Left hindlimb (tissue), 1 donor: ENCODE data around the gene TAAR6.
"Not testable (repeated sequence)": the region's sequence is repeated elsewhere in the genome, so short reads cannot be mapped to it uniquely, and the experiment has no call there.

Source experiments
- DNase-seq: peaks from one replicate; pipeline ENCODE4 v3.0.0-alpha.2; 2018

The TAAR6 gene

GRCh38 chr6:132570221-132570777, at the start of gene TAAR6:
TAAR6 (plus strand) TSS chr6:132570322; CDS start chr6:132570322, 0 bp downstream.
- no peak for DNase-seq

- no peak for DNase-seq
Measured at GRCh38 chr6:132520953-132521352, 49.2 kb upstream of the TAAR6 start.

- no peak for DNase-seq
Measured at GRCh38 chr6:132524646-132525045, 45.5 kb upstream of the TAAR6 start.

- no peak for DNase-seq
Measured at GRCh38 chr6:132525866-132526265, 44.3 kb upstream of the TAAR6 start.

GRCh38 chr6:132526461-132526860, 43.7 kb upstream of the TAAR6 start:
- no peak for DNase-seq

- no peak for DNase-seq
Measured at GRCh38 chr6:132527791-132528190, 42.3 kb upstream of the TAAR6 start.

- DNase-seq: peak; percentile 41
Measured at GRCh38 chr6:132530293-132530974, 39.7 kb upstream of the TAAR6 start.

GRCh38 chr6:132534546-132534945, 35.6 kb upstream of the TAAR6 start:
- not testable (repeated sequence) for DNase-seq

- no peak for DNase-seq
Measured at GRCh38 chr6:132537145-132537544, 33.0 kb upstream of the TAAR6 start.

GRCh38 chr6:132537977-132538376, 32.1 kb upstream of the TAAR6 start, which contains the start of gene TAAR9:
TAAR9 (plus strand) TSS chr6:132538277; CDS start chr6:132538290, 13 bp downstream.
- DNase-seq: no peak

- no peak for DNase-seq
Measured at GRCh38 chr6:132544826-132545225, 25.3 kb upstream of the TAAR6 start.

GRCh38 chr6:132548746-132549463, 21.2 kb upstream of the TAAR6 start:
- no peak for DNase-seq

GRCh38 chr6:132551214-132551613, 18.9 kb upstream of the TAAR6 start:
- DNase-seq: no peak

- no peak for DNase-seq
Measured at GRCh38 chr6:132552372-132552771, 17.8 kb upstream of the TAAR6 start, which contains the start of gene TAAR8. TAAR8 (plus strand) TSS chr6:132552672; CDS start chr6:132552693, 21 bp downstream.

GRCh38 chr6:132560087-132560486, 10.0 kb upstream of the TAAR6 start:
- DNase-seq: not testable (repeated sequence)

GRCh38 chr6:132566404-132566803, 3.7 kb upstream of the TAAR6 start:
- DNase-seq: no peak

GRCh38 chr6:132567566-132567965, 2.6 kb upstream of the TAAR6 start:
- DNase-seq: no peak

GRCh38 chr6:132568611-132569010, 1.5 kb upstream of the TAAR6 start:
- no peak for DNase-seq

GRCh38 chr6:132569170-132569569, 952 bp upstream of the TAAR6 start:
- no peak for DNase-seq

- no peak for DNase-seq
Measured at GRCh38 chr6:132571774-132572173, 1.7 kb downstream of the TAAR6 start.

- no peak for DNase-seq
Measured at GRCh38 chr6:132584698-132585097, 14.6 kb downstream of the TAAR6 start.

GRCh38 chr6:132587424-132587823, 17.3 kb downstream of the TAAR6 start:
- DNase-seq: no peak

GRCh38 chr6:132589454-132589853, 19.3 kb downstream of the TAAR6 start, which contains the start of gene TAAR5:
TAAR5 (minus strand) TSS chr6:132589741; CDS start chr6:132589686, 55 bp downstream.
- DNase-seq: no peak

GRCh38 chr6:132590362-132590761, 20.2 kb downstream of the TAAR6 start:
- DNase-seq: no peak
